A549 treated with DMSO at 1 μM for 4 hours (cell line): ENCODE results near the gene EXTL1. TPM values are rescaled to one million over a fixed set of nuclear protein-coding genes. Genes with fewer than 3 reads are reported as not detected.

Experiments used
- total RNA-seq: library from RNA; stranded (reverse); fragments of 200-300 nt; extraction: Qiagen RNA extraction; gene quantifications from 5 replicates; pipeline ENCODE4 v1.2.3, GENCODE V29; 2022; ENCODE audit warnings: low read depth

Gene EXTL1, protein sequence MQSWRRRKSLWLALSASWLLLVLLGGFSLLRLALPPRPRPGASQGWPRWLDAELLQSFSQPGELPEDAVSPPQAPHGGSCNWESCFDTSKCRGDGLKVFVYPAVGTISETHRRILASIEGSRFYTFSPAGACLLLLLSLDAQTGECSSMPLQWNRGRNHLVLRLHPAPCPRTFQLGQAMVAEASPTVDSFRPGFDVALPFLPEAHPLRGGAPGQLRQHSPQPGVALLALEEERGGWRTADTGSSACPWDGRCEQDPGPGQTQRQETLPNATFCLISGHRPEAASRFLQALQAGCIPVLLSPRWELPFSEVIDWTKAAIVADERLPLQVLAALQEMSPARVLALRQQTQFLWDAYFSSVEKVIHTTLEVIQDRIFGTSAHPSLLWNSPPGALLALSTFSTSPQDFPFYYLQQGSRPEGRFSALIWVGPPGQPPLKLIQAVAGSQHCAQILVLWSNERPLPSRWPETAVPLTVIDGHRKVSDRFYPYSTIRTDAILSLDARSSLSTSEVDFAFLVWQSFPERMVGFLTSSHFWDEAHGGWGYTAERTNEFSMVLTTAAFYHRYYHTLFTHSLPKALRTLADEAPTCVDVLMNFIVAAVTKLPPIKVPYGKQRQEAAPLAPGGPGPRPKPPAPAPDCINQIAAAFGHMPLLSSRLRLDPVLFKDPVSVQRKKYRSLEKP
- 0.02 TPM in 1 of 5 replicates, not detected in the others for total RNA-seq

GRCh38 chr1:26021647-26022403, at the start of gene EXTL1:
TSS of gene EXTL1 (plus strand) at chr1:26021775. CDS start at chr1:26022647, 872 bp downstream.

DNA sequence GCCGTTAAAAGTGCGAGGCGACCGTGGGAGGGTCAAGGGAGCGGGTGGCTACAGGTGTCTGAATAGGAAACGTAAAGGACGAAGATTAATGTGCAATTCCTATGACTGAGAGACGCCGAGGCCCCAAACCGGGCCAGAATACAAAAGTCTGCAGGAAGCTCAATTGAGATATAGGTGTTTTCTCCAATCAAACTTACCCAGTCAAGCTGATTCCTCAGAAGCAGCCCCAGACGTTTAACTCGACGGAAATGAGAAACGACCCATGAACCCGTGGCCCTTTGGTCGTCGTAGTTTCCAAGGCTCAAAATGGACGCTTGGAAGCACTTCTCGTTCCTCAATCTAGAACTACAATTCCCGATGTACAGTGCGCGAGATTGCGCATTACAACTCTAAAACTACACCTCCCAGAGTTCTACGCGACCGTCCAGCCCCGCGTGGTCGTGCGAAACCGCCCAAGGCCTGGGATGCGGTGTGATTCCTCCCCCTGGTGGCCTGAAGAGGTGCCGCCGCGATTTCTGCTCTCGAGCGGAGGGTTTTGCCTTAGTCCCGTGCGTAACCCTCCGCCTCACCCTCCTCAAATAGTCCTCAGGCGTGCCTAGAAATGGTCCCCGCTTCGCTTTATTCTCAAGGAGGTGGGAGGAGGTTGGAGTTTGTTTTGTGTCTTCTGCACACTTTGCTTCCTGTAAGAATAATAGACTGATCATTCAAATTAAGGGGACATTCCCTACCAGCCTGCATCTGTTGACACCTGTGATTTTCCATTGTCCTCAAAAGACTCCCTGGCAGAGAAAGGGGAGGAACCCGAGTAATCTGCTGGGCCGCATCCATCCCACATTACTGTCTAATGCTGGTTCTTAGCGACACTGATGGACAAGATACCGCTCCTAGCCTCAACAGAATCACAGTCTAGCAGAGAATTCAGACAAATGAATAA, 23.5 kb upstream of the EXTL1 start, which contains the start of gene PAFAH2:
TSS of gene PAFAH2 (minus strand) at position 236 of the 934 bp plus-strand sequence. CDS start 7,247 bp downstream, outside the sequence.

GRCh38 chr1:26045722-26046245, 24.2 kb downstream of the EXTL1 start, which contains the start of gene SLC30A2:
TSS of gene SLC30A2 (minus strand) at chr1:26046118. CDS start at chr1:26045896, 222 bp downstream.

GRCh38 chr1:26067432-26067911, 45.9 kb downstream of the EXTL1 start, which contains the start of gene TRIM63:
TSS of gene TRIM63 (minus strand) at chr1:26067630. CDS start at chr1:26067494, 136 bp downstream.

Other genes with a start within 250 kb of the EXTL1 start
- 59.5 to 69.1 TPM (median 59.8 TPM) in 5 replicates for gene SELENON, start 221.6 kb upstream of the EXTL1 start, total RNA-seq
- 22.1 to 25.6 TPM (median 23.5 TPM) in 5 replicates for gene MTFR1L, start 201.8 kb upstream of the EXTL1 start, total RNA-seq
- 6.0 to 8.5 TPM (median 6.3 TPM) in 5 replicates for gene AUNIP, start 162.3 kb upstream of the EXTL1 start, total RNA-seq
- gene PAQR7, start 146.1 kb upstream of the EXTL1 start, total RNA-seq = 2.7 to 3.9 TPM (median 3.7 TPM) in 5 replicates
- 182 to 214 TPM (median 210 TPM) in 5 replicates for gene STMN1, start 115.4 kb upstream of the EXTL1 start, total RNA-seq
- gene PAFAH2, start 23.7 kb upstream of the EXTL1 start, total RNA-seq = 7.3 to 9.8 TPM (median 8.0 TPM) in 5 replicates
- gene SLC30A2, start 24.3 kb downstream of the EXTL1 start, total RNA-seq = 0.05 to 0.11 TPM (median 0.06 TPM) in 4 of 5 replicates, not detected in the other
- gene TRIM63, start 45.9 kb downstream of the EXTL1 start, total RNA-seq = not detected in 5 replicates
- gene PDIK1L, start 90.0 kb downstream of the EXTL1 start, total RNA-seq = 1.6 to 2.3 TPM (median 2.1 TPM) in 5 replicates
- gene FAM110D, start 137.3 kb downstream of the EXTL1 start, total RNA-seq = 0.03 to 0.07 TPM (median 0.04 TPM) in 3 of 5 replicates, not detected in the others
- not detected in 5 replicates for gene C1orf232, start 147.2 kb downstream of the EXTL1 start, total RNA-seq
- 53.8 to 74.4 TPM (median 60.3 TPM) in 5 replicates for gene ZNF593, start 148.1 kb downstream of the EXTL1 start, total RNA-seq
- gene ZNF593OS, start 150.1 kb downstream of the EXTL1 start, total RNA-seq = 0.07 to 0.78 TPM (median 0.21 TPM) in 4 of 5 replicates, not detected in the other
- 0.21 to 0.76 TPM (median 0.29 TPM) in 5 replicates for gene CNKSR1, start 155.7 kb downstream of the EXTL1 start, total RNA-seq
- gene CATSPER4, start 168.8 kb downstream of the EXTL1 start, total RNA-seq = not detected in 5 replicates
- 13.6 to 15.5 TPM (median 15.2 TPM) in 5 replicates for gene CEP85, start 212.4 kb downstream of the EXTL1 start, total RNA-seq